Activated naive CD8-positive, alpha-beta T cell treated with anti-CD3 and anti-CD28 coated beads, Interleukin-2, amount 50 U/mL, for 16 hours (primary cell): Measurements from ENCODE around the gene SLF2.
A peak's percentile ranks its signal among the peaks of the same experiment; 100 is the strongest.

Experiments
- DNase-seq: peaks from one replicate; pipeline ENCODE4 v3.0.0-alpha.2; 2020; ENCODE audit warnings: low read depth, low spot score

Gene SLF2

DNA sequence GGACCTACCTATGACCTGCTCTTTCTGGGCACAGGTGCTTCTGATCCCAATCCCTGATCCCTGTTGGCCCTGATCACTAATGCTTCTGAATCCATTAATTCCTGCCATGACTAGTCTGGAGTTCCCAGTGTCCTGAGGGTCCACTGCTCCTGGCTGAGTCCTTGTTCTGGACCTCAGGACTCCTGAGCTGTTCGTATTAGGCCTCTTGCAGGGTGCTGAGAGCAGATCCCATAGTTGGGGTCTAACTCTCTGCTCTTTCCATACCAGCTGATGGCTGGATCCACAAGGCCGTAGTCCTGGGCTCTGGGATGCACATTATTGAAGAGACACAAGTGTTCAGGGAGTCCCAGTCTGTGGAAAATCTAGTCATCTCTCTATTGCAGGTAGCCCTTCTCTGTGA is 67.5 kb downstream of the SLF2 start:
- no peak for DNase-seq

DNA sequence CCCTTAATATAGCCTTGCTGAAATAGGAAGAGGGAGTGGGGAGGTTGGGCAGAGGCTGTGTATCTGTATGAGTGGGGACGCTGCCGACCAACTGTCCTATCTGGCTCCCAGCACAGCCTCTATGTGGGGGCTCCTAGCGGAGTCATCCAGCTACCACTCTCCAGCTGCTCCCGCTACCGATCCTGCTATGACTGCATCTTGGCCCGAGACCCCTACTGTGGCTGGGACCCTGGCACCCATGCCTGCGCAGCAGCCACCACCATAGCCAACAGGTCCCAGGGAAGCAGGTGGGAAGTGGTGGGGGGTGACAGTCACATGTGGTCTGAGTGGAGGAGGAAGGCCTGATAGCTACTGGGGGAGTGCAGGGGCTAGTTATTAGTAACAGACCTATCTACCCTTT is 67.9 kb downstream of the SLF2 start:
- no peak for DNase-seq

- no peak for DNase-seq
Measured at GRCh38 chr10:100981178-100981772, 68.5 kb downstream of the SLF2 start.

GRCh38 chr10:100982916-100983830 is 70.4 kb downstream of the SLF2 start:
- no peak for DNase-seq

DNA sequence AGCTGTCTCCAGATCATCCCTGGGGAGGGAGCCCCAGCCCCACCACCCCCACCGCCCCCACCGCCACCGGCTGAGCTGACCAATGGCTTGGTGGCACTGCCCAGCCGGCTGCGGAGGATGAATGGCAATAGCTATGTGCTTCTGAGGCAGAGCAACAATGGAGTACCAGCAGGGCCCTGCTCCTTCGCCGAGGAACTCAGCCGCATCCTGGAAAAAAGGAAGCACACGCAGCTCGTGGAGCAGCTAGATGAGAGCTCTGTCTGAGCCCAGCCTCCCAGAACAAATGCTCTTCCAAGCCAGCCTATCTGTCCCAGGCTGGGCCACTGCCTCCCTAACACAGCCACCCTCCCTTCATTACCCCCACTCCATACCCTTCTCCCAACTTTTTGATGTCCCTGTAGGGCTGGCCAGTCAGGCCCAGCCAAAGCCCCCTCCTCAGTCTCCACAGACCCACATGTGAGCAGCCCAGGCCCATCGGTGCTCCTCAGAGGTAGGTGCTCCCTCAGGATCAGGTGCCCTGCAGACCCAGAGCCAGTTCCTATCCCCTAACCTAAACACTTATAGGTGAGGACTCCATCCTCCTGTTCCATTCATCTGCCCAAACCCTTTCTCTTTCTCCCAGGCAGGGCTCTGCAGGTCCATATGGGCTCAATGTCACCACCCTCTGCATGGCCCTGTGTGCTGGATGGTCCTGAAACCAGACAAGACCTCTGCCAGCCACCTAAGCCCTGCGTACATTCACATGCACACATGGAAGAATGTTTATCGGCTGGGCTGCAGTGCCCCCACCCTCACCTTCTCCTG is 71.3 kb downstream of the SLF2 start:
- DNase-seq, result no peak

- no peak for DNase-seq
Measured at GRCh38 chr10:100984672-100985177, 72.0 kb downstream of the SLF2 start.

DNA sequence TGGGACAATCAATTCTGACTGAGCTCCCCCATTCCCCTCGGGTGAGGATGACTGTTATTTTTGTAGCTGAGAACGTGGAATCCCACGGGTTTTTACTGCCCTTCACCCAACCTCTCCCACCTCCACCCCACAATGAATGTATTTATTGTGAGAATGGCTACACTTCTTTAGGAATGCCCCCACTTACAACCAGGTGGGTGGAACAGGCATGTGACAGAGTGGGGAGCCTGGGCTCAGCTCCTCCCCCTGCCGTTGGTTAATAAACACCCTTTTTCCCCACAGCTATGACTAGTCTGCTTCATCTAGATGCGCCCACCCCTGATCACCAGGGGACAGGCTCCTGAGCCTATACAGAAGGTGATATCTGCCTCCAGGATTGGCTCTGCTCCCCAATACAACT is 72.6 kb downstream of the SLF2 start:
- no peak for DNase-seq

DNA sequence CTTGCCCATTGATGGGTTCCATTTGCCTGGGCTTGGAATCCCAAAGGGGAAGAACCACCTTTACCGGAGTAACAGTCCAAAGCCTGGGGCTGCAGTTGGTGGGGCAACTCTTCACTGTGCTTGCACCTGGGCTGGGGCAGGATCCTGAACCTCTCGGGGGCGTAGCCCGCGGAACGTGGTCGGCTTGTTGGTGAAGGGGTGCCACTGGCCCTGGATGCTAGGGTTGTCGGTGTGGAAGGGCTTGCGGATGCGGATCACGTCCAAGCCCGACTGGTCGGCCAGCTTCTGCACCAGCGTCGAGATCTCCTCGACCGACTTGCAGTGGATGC is 73.8 kb downstream of the SLF2 start:
- no peak for DNase-seq

DNA sequence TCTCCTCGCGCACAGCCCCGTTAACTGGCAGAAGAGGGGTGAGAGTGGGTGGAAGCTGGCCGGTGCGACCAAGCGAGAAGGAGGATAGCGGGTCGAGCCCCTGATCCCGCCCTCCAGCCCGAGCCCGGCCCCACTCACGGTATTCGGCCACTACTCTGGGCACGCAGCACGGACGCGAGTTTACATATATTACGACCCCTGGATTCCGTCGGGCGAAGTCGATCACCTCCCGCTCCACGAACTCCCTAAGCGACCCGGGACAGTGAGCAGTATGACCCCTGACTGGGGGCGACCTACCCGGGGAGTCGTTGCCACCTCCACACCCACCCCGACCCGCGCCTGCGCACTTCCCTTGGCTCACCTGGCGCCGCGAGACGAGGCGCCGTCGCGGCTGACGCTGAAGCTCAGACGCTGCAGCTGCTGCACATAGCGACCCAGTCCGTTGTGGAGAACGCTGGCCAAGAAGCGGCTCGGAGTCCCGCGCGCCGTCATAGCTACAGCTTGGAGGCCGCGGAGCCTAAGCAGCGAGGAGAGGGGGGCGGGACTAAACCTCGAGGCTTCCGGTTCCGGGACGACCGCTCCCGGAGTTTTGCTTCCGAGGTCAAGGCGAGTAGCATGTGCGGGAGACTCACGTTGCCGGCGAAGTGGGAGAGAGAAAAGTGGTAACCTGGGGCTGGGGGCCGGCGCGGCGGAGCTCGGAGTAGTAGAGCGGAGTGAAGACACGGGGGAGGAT is 74.4 kb downstream of the SLF2 start, which contains the start of the genes MRPL43 and TWNK:
Gene MRPL43, minus strand, starts transcription at position 546 of the 733 bp plus-strand sequence. Its CDS starts 54 bp downstream, at position 492.
Gene TWNK, plus strand, starts transcription at position 592 of the 733 bp plus-strand sequence. CDS start 668 bp downstream, outside the sequence.
- peak; percentile 75 for DNase-seq

DNA sequence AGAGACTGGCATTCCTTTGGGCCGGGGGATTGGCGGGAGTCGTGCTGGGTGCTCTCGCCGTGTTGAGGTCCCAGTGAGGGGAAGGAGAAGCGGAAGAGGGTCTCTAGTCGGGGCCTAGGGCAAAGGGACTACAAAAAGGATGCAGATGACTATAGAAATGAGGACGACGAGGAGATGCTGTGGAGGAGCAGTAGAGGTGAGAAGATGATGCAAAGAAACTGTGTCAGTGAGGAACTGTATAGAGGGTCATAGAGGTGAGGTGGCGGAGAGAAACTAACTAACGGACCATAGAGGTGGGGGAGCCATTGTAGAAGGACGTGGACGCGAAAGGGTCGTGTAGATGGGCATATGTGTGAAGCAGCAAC is 74.9 kb downstream of the SLF2 start:
- no peak for DNase-seq

DNA sequence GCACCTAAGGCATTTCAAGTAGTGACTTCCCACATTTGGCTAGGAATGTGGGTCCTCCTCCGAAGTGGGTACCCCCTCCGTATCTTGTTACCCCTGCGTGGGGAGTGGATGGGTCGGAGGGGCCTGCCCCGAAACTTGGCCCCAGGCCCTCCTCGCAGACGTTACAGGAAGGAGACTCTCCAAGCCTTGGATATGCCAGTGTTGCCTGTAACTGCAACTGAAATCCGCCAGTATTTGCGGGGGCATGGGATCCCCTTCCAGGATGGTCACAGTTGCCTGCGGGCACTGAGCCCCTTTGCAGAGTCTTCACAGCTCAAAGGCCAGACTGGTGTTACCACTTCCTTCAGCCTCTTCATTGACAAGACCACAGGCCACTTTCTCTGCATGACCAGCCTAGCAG is 75.4 kb downstream of the SLF2 start:
- no peak for DNase-seq

GRCh38 chr10:100989088-100989487 is 76.3 kb downstream of the SLF2 start:
- DNase-seq, result no peak

DNA sequence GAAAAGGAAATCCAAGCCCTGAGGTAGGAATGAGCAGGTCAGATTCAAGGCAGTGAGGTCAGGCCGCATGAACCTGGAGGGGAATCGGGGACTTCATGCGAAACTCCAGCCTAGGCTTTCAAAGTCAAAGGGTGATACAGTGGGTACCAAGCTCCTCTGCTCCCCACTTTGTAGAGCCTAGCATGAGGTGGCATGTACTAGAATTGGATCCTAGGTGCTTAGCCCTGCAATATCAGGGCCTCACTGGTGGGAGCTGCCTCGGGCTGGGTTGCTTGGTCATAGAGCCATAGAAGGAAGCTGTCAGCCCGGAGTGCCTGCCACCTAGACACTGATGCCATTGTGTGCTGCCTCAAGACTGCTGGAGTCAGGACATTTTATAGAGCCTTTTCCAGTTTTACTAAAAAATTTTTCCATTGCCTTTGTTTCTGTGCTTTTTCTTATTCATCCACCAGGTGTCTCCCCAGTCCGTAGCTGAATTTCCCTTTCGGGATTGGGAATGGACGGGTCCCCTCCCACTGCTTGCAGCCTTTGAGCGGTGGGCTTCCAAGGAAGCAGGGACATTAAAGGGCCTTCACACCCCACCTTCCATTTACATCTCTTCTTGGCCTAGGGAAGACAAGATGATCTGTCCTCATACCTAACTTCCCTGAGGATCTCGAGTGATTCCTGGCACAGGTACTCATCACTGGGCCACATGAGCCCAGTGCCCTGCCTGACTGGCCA is 81.4 kb downstream of the SLF2 start:
- DNase-seq, result no peak

DNA sequence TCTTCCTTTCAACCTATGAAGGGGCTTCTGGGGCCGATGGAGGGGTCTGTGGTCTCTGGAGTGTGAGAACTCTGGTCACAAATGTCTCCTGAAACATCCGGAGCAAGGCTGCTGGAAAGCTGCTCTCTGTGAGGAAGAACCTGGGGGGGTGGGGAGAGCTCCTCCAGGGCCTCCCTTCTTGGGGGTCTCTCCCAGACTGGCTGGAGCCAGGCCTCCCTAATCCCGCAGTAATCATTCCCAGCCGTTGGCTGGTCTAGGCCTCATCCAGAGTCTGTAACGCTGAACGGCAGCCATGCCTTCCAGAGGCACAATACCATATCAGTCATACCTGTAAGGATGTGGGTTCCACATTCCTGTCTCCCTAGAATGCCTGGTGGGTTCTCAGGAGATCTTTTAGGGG is 82.4 kb downstream of the SLF2 start:
- no peak for DNase-seq

- DNase-seq, result no peak
Measured at GRCh38 chr10:100996678-100997359, 84.1 kb downstream of the SLF2 start.

- DNase-seq, result peak; percentile 18
Measured at GRCh38 chr10:100997360-100998182, 84.8 kb downstream of the SLF2 start.

DNA sequence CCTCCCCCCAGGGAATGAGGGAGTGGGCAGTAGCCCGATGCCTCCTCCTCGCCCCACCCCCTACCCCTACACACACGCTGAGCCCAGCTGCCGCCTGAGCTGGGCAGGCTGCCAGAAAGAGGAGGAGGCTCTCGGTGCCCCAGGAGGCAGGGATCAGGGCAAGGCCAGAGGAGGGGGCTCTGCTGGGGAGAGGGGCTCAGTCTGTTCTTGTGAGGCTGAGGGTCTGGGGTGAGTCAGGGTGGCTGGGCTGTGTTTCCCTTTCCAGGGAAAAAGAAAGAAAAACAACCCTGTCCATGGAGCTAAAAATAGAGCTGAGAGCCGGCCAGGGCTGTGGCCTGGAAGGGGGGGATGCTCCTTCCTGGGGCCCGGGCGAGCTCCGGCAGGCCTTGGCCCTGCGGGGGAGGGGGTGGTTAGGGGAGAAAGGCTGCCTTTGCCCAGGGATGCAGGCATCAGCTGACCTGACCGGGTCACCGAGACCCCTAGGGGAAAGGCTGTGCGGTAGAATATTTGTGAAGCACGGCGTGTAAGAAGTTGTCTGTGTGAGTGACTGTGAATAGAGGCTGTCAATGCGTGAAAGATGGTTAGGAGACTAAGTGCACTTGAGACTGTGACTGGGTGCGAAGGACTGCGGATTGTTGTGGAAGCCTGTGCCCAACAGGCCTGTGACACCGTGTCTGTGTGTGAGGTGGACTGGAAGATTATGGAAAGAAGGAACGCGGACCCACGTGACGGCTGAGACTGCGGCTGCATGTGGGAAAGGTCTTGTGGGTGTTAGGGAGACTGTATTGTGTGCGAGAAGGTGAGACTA is 85.6 kb downstream of the SLF2 start:
- peak; percentile 30 for DNase-seq

DNA sequence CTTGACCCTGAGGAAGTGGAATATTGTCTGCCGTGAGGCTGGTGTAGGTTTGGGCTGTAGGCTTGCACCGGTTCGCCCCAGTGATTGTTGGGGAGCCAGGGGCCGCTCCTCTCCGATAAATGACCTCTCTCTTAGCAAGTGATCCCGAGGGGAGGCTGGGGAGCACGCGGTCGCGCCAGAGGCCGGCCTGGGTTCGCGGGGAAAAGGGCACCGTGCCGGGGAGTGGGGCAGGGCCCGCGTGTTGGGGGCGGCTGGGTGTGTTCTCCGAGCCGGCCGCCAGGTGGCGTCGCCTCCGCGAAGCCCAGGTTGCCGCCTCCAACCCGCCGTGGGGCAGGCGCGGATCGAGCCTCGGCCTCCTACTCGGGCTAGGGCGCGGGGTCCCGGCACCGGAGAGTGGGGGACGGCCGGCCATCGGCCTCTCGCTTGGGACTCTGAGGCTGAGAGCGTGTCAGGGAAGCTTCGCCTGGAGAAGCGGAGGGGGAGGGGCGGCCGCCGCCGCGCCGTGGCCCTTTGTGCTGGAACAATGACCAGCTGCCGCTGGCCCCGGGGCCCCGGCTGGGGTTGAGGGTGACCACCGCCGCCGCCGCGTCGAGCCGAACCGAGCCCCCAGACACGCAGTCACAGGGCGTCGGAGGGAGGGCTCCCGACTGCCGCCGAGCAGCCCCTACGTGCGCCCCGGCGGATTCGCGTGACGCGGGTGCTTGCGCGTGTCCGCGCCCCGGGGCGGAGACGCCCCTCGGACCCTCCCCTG is 86.4 kb downstream of the SLF2 start:
- DNase-seq, result peak; percentile 52
